DND-41 (cell line): ENCODE data around the gene IDUA.

Source experiments
- CTCF ChIP-seq: IDR thresholded peaks from 2 replicates; pipeline ENCODE4 v1.5.1; 2012; ENCODE audit warnings: borderline replicate concordance, low read length, moderate library complexity, mild to moderate bottlenecking; ENCODE audit not compliant: poor library complexity, severe bottlenecking; ENCODE audit errors: extremely low read depth
- EZH2 ChIP-seq: IDR thresholded peaks from 3 replicates; pipeline ENCODE4 v1.6.1; 2012; ENCODE audit warnings: borderline replicate concordance, low read depth, mild to moderate bottlenecking, moderate library complexity, low read length, inconsistent platforms; ENCODE audit not compliant: severe bottlenecking

- no peak for TF ChIP-seq CTCF
- no peak for TF ChIP-seq EZH2
These were observed 7.7 kb upstream of the IDUA start for GRCh38 chr4:978957-979701.
